Midbrain (tissue), 1 donor: ENCODE measurements around the gene PIGZ.

Source experiments
- DNase-seq: peaks from one replicate; lab custom pipeline; 2025; lab: John Stamatoyannopoulos, UW

The PIGZ gene

GRCh38 chr3:196903740-196904139, 64.9 kb downstream of the PIGZ start:
- no peak for DNase-seq

GRCh38 chr3:196902296-196902695, 66.3 kb downstream of the PIGZ start:
- DNase-seq = no peak

GRCh38 chr3:196901768-196902167, 66.9 kb downstream of the PIGZ start:
- DNase-seq = no peak
